IPS-18c (cell line): ENCODE data around the gene SLC44A3.

Experiments
- H3K4me3 ChIP-seq: 2 replicates; pipeline ENCODE4 v1.7.0; 2013; ENCODE audit warnings: low read depth, mild to moderate bottlenecking, low read length, moderate library complexity; ENCODE audit not compliant: insufficient read depth
- H3K9me3 ChIP-seq: one replicate; pipeline ENCODE4 v1.6.1; 2013; ENCODE audit warnings: mild to moderate bottlenecking, low read length, moderate library complexity; ENCODE audit not compliant: control insufficient read depth, insufficient read depth

SLC44A3 gene

DNA sequence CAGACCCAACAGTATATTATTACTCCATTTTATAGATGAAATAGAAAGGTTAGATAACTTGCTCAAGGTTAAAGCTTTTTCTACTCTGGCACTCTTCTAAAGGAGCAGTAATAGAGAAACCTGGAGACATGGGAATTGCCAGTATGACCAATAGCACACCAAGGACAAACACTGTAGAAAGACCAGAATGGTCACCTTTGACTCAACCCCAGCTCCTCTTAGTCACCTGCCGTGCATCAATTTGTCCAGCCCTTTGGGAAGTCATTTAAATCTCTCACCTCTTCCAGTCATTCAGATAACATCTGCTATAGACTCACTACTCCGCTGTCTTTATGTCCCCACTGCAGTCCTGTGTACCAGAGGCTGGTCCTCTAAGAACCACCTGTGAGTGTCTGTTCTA, 23.9 kb upstream of the SLC44A3 start:
- H3K4me3 ChIP-seq, result no peak overlapping the region
- no peaks in the 10 kb centered on the region for H3K9me3 ChIP-seq

DNA sequence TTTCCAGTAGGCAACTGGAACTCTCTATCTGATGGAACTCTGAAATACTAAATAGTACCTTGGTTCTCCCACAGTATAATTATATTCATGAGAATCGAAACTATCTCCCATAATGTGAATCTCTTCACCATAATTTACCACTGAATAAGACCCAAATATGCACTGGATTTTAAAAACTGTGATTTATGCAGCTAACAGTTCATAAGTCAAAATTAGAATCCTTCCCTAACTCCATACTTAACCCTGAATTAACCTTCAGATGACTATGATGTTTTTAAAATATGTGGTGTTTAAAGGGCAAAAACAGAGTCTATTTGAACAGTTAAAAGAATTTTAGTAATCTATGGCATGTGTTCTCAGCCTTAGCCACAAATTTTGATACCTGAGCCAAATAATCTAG, 22.9 kb upstream of the SLC44A3 start:
- Histone ChIP-seq H3K9me3 (no peaks in the 10 kb centered on the region), H3K4me3 (no peak overlapping the region)

DNA sequence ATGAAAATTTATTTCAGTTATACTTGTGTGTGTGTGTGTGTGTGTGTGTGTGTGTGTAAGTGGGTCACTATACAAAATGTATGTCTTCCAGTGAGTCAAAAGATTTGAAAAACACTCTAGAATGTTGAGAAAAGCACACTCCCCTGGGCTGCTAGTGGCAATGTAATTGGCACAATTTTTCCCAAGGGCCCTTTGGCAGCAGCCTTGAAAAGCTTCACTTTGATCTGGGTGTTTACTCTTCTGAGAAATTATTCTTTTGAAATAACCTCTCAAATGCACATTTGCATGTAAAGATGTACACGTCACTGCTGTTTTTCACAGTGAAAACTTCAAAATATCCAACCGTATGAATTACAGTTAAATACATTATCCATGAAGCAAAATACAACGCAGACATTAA, 22.1 kb upstream of the SLC44A3 start:
- H3K4me3 ChIP-seq, result no peak overlapping the region
- no peaks in the 10 kb centered on the region for H3K9me3 ChIP-seq

DNA sequence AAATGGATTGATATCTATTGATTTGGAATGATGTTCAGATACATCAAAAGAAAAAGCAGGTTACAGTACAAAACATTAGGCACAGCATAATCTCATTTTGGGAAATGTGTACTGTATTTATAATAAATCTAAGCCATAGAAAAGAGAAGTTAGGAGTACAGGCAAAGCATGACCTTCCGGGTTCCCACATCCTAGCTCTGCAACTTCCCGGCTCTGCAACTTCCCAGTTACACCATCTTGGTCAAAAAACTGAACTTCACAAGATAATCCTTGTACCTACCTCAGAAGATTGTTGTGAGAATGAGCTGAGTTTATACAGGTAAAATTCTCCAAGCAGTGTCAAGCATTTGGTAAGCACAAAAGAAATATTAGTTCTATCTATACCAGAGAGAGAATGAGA, 21.7 kb upstream of the SLC44A3 start:
- no peak overlapping the region for H3K4me3 ChIP-seq
- no peaks in the 10 kb centered on the region for H3K9me3 ChIP-seq

DNA sequence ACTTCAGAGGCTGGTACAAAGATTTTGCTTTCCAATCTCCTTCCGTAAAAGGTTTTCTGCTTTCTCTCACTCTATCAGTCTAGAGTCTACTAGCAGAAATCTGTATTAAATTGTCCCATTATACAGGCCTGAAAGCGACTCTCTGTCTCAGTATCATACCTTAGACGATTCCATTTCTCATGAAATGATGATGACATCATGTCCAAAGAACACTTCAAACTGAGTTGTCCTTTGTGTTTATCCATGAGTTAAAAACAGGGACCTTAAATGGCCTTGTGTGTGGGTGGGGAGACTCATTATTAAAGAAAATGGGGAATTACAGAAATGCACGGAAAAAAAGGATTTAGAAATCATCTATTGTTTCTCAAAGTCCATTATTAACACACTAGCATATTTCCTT, 21.0 kb upstream of the SLC44A3 start:
- Histone ChIP-seq H3K4me3 (no peak overlapping the region), H3K9me3 (no peaks in the 10 kb centered on the region)

DNA sequence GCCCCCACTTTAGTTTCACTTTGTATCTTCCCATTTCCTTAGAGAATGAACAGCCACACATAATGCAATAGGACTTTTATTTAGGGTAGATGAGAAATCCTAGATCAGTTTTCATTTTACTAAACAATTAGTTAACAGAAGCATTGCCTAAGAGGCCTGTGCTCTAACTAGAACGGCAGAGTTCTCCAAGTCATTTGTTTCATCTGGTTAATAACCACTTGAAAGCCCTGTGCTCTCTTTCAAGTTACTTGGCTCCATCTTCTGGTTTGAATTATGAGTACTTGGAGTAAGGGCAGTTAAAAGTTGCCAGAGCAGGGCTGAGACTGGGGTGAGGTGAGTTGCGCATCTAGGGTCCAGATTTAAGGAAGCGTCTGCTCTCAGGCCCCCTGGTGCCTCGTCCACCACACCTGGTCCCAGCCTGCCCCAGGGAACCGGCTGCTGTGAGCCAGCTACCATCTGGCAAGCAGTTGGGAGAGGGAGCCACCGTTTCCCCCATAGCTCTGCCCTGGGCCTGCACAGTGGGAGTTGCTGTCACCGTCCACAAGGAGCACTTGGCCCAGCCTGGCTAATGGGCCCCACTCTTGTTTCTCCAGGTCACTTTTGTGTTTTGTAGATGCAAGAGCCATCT, 18.1 kb upstream of the SLC44A3 start:
- no peaks in the 10 kb centered on the region for H3K9me3 ChIP-seq
- H3K4me3 ChIP-seq, result no peak overlapping the region

DNA sequence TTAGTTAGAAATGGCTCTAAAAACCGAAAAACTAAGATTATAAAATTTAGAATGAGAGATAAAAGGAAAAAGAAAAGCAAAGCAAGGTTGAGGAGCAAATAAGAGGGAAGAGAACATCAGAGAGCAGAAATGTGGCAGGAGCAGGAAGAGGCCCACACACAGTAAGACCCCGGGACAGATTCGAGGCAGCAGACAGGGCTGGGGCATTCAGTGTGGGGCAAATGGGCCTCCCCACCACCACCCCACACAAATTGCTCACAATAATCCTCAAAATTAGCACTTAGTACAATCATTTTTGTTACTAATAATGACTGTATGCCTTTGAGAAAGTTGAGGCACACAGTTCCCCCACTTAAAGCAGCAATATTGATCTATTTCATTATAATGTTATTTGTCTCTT, 17.1 kb upstream of the SLC44A3 start:
- Histone ChIP-seq H3K9me3 (no peaks in the 10 kb centered on the region), H3K4me3 (no peak overlapping the region)

DNA sequence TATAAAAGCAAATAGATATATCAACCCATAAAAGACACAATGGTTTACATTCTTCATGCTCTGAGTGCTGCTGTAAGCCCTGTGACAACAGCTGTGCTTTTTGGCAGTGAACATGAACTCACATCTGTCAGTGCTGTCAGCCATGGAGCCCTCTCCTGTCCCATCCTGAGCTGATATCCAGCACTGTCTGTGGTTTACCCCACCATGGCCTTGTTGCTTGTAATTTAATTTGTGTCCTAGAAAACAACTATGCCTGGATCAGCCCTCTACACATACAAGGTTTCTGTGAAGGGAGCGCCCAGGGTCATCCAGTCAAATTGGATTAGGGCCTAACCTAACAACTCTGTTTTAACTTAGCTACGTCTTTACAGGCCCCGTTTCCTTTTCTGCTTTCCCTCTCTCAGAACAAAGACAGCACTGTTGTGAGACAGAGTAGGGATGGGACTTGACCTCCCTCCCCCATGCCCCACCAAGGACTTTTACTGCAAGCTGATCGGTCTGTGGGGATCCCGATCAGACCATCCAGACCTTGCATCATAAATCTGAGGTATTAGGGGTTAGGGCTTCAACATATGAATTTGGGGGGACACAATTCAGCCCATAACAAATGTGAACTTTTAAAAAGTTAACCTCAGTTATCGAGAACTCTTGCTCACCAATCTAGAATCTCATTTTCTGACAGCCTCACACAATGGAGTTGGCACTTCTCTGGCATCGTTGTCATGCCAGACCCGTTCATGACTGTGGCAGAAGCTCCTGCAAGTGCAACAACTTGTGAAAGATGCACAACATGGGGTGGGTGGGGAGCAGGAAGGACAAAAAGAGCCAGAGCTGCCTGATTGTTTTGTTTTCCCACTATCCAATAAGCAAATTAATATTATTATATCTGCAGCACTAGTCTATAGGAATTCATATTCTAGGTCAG, 16.4 kb upstream of the SLC44A3 start:
- no peak overlapping the region for H3K4me3 ChIP-seq
- H3K9me3 ChIP-seq, result no peaks in the 10 kb centered on the region

DNA sequence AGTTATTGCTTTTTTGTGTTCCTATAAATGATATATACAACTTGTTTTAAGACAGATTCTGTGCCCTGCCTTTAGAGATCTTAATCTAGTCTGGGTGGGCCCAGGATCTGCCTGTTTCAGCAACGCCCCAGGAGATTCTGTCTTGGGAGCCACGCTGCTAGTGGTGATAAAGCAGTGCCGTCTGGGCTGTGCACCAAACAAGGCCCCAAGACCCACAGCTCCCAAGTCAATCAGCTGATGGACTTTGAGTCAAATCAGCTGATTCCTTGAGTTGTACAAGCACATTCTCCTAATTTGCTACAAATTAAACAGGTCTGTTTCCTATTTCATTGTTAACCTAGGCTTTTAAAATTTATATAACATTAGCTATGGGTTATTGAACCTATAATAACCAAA, 15.7 kb upstream of the SLC44A3 start:
- no peaks in the 10 kb centered on the region for H3K9me3 ChIP-seq

DNA sequence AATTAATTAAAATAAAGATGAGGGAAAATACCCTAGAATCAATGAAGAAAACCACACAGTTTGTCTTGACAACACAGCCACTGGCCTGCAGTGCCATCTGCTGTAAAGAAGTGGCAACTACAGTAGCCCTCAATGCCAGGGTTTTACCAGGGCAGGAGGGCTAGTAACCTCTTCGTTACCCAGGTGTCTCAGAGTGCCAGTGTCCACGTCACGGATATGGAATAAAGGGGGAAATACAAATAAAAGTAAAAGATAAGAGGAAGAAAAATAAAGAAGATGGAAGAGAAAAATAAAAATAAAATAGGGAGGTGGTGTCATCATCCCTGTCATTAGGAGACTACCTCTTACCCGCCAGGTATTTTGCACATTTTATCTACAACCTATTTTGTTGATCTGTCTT, 14.2 kb upstream of the SLC44A3 start:
- H3K4me3 ChIP-seq, result no peak overlapping the region
- H3K9me3 ChIP-seq, result no peaks in the 10 kb centered on the region

More for the DNA sequence above, 15.7 kb upstream of the SLC44A3 start:
- H3K4me3 ChIP-seq, result no peak overlapping the region

DNA sequence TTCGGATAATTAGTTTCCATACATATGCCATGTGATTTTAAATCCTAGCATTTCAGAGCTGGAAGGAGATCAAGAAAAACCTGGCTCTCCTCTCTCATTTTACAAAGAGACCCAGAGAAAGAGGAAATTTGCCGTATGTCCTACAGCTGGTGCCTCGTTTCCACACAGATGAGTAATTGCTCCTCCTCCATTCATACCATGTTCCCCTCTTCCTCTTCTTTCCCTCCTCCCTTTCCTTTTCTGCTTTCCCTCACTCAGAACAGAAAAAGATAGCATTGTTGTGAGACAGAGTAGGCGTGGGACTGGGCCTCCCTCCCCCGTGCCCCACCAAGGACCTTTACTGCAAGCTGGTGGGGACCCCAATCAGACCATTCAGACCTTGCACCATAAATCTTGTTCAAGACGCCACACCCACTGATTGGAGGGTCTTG, 13.7 kb upstream of the SLC44A3 start:
- H3K4me3 ChIP-seq, result no peak overlapping the region
- H3K9me3 ChIP-seq, result no peaks in the 10 kb centered on the region

DNA sequence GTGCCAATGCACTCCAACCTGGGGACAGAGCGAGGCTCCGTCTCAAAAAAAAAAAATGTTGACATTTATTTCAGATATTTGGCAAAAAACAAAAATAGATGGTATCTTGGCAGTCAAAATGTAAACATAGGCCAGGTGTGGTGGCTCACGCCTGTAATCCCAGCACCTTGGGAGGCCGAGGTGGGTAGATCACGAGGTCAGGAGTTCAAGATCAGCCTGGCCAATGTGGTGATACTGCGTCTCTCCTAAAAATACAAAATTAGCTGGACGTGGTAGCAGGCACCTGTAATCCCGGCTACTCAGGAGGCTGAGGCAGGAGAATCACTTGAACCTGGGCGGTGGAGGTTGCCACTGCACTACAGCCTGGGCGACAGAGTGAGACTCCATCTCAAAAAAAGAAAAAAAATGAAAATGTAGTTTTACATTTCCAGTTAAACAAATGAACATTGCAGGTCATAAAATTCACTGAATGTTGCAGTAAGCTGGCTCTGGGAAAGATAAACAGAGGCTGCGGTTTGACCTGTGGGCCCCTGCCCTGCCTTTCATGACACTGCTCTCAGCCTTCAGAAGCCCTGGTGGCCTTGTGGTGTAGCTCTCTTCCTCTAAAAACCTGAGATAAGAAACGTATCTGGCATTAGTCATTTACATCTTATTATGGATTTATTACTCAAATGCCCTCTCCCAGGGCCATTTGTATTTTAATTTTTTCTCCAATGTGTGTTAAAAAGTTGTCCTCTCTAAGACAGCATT, 12.2 kb upstream of the SLC44A3 start:
- no peak overlapping the region for H3K4me3 ChIP-seq
- peaks cover 1% of the 10 kb centered on the region for H3K9me3 ChIP-seq

DNA sequence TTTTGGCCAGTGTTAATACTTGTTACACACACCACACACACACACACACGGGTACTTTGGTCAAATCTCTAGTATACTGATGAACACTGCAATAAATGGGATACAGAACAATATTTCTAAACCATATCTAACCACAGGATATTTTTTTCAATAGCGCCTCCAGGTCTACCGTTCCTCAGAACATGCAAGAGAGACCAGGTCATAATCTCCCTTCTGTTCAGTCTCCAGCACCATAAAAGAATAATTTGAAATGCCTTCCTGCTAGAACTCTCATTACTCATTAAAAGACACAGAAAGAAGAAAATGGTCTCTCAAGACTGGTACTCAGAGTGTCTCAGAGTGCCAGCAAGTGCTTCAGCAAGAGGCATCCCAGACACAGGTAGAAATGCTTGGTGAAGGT, 11.5 kb upstream of the SLC44A3 start:
- Histone ChIP-seq H3K4me3 (no peak overlapping the region), H3K9me3 (peaks cover 3% of the 10 kb centered on the region)

DNA sequence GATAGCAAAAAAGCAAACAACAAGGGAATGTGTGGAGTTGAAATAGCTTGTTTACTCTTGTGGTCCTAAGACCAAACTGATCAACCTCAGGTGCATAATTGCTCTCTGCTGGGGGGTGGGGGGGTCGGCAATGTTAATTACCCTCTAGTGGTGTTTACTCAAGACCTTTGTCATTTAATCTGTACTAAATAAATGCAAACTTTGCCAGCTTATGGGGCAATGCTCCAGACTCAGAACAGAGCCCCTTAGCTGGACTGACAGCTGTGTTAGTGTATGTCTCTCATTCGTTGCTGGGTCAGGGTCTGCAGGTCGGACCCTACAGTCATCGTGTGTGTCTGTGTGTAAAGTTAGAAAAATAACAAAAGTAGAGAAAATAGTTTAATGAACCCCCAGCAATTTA, 7.2 kb upstream of the SLC44A3 start:
- H3K9me3 ChIP-seq, result peaks cover 3% of the 10 kb centered on the region

DNA sequence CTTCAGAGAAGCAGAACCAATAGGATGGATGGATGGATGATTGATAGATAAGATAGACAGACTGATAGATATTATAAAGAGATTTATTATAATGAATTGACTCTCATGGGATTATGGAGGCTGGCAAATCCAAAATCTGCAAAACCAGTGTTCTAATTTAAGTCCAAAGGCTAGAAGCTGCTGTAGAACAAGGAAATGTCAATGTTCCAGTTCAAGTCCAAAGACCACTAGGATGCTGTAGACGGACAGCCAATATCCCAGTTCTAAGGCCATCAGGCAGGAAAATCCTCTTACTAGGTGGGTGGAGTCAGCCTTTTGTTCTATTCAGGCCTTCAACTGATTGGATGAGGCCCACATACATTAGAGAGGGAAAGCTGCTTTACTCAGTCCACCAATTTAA, 4.1 kb upstream of the SLC44A3 start:
- Histone ChIP-seq H3K4me3 (no peak overlapping the region), H3K9me3 (peaks cover 3% of the 10 kb centered on the region)

More for the DNA sequence above, 7.2 kb upstream of the SLC44A3 start:
- no peak overlapping the region for H3K4me3 ChIP-seq

DNA sequence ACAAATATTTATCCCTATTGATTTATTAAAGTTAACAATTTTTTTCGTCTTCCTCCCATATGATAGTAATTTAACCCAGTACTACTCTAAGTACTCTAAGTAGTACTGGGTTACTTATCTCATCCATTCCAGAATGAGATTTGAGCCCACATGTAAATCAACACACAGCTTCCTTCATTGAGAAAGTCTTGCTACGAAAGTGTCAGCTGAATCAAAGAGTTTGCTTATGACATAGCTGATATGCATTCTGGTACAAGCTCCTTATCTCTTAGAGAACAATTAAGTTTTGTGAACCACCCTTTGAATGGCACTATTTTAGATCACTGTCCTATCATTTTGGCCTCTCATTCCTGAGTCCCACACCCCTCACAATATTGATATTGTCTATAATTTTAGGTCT, 2.4 kb upstream of the SLC44A3 start:
- peaks cover 3% of the 10 kb centered on the region for H3K9me3 ChIP-seq
- no peak overlapping the region for H3K4me3 ChIP-seq

DNA sequence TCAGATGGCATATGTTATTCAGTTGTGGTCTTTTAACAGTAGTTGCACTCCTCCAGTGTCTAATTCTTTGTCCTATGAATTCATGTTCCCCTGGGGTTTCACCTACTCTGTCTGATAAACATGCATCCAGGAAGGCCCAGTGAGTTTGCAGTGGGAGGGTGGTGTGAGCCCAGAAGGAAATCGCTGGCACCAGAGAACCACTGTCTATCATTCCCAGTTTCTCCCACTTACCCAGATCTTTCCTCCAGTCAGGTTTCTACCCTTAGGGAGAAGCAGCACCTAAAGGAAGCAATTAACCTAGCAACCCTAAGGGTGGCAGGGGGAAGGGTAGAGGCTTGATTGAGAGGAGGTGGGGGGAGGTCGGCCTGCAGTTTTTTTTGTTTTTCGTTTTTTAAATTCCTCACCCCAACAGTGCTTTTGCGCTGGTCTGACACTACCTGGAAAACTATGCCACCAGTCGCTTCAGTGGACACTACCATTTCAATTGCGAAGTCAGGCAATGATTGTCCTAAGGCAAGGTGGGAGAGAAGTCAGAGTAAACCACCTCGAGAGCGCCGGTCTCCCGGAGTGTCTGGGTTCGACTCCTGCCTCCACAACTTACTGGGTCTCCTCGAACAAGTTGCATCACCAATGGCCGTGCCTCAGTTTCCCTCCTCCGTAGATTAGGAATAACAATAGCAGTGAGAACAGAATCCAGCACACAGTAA, 766 bp upstream of the SLC44A3 start:
- H3K4me3 ChIP-seq, result peak overlapping the region; percentile 82
- no peaks in the 10 kb centered on the region for H3K9me3 ChIP-seq
